Right ventricle myocardium inferior (tissue), 1 donor: ENCODE measurements around the gene ATP2B2. TPM values are rescaled to one million over a fixed set of nuclear protein-coding genes. Genes with fewer than 3 reads are reported as not detected.

ENCODE experiments used
- ATAC-seq: fragments of 200-7000 bp; cut with Tn5 transposase; one replicate; pipeline ENCODE4 v1.9.1; 2020; ENCODE audit warnings: mild to moderate bottlenecking, moderate library complexity
- DNase-seq: peaks from one replicate; pipeline ENCODE4 v3.0.0; 2021; ENCODE audit errors: missing footprints
- intact Hi-C: fragments of 100-400 bp; cut with DNase I; formaldehyde crosslinking; loops from one replicate; pipeline ENCODE4 v1.11.0; 2022
- total RNA-seq: library from RNA; stranded (reverse); fragmentation: NEBNext Ultra II Directional; extraction: Animal tissue kit (Norgen Biotek cat#: 25700); gene quantifications from one replicate; pipeline ENCODE4 v1.2.1, GENCODE V29; 2021
- donor health status: DM: no; HTN: yes; CAD: no; lungs with severe emphysema.

Gene ATP2B2
- total RNA-seq, 1 donor from 2014 or later, result 0.14 TPM

GRCh38 chr3:10515884-10516495 is 10.6 kb upstream of the ATP2B2 start:
- ATAC-seq (no peak), DNase-seq (peak; percentile 60)
- intact Hi-C loops, result no loop called here

- intact Hi-C loops, result no loop called here
- ATAC-seq, result no peak
- peak; percentile 21 for DNase-seq
Observed at GRCh38 chr3:10515396-10515795, 10.0 kb upstream of the ATP2B2 start.

GRCh38 chr3:10514407-10515069 is 9.2 kb upstream of the ATP2B2 start:
- ATAC-seq (no peak), DNase-seq (peak; percentile 46)
- intact Hi-C loops, result no loop called here

DNA sequence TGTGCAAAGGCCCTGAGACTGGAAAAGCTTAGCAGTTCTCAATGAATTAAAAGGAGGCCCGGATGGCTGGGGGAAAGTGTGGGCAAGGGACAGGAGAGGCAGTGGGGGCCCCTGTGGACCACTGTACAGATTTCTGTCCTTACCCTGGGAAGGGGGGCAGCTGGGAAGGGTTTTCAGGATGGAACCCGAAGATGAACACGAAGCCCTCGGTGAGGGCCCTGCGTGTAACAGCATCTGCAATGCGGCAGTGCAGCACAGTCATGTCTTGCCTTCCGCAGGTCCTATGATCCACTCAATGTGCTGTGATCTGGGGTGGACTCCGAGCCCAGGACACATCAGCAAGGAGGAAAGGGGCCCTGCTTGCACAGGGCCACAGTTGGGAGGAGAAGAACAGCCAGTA is 7.9 kb upstream of the ATP2B2 start:
- intact Hi-C loops, result no loop called here
- DNase-seq (peak; percentile 51), ATAC-seq (no peak)

DNA sequence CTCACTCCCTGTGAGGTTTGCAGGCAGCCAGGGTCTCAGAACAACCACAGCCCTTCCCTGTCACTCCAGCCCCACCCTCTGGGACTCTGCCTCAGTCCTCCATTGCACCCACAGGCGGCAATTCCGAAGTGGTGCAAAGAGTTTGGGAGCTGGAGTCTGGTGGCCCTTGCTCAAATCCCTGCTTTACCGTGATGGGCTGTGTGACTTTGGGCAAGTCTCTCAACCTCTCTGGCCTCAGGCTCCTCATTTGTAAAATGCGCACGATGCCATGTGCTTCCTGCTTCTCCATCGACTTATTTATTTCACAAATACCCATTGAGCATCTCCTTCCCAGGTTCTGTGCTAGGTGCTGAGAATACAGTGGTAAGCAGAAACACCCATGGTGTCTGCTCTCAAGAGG is 7.3 kb upstream of the ATP2B2 start:
- DNase-seq (no peak), ATAC-seq (no peak)
- intact Hi-C loops, result no loop called here

DNA sequence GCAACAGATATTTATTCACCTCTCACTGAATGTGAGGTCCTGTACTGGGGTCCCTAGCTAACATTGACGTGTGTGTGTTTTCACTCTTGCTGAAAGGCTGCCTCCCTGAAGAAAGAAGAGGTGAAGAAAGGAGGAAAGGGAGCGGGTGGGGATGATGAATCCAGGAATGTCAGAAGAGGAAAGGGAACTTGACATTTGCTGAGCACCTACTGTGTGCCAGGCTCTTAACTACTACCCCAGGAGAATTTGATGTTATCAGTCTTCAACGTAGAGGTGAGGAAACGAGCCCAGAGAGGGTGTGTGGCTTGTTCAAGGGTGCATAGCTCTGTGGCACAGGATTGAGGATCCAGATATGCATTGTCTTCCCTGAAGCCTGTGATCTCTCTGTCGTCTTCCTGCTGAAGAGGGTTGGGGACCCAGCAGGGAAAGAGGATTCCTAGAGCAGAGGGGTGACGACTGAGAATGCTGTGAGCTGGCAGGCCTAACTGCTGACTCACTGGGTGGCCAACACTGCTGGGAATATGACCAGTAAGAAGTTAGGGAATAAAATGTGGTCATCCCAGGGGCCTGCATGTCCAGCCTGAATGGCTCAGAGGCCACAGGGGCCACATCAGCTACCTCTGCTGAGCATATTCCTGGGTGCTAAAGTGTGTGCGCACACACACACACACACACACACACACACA is 6.6 kb upstream of the ATP2B2 start:
- intact Hi-C loops, result no loop called here
- ATAC-seq (no peak), DNase-seq (no peak)

- DNase-seq (peak; percentile 14), ATAC-seq (no peak)
- intact Hi-C loops, result no loop called here
Observed at GRCh38 chr3:10510743-10511432, 5.5 kb upstream of the ATP2B2 start.

- intact Hi-C loops, result no loop called here
- DNase-seq (peak; percentile 28), ATAC-seq (no peak)
Observed at GRCh38 chr3:10510086-10510742, 4.8 kb upstream of the ATP2B2 start.

GRCh38 chr3:10509325-10509724 is 3.9 kb upstream of the ATP2B2 start:
- intact Hi-C loops, result no loop called here

GRCh38 chr3:10508619-10509260 is 3.4 kb upstream of the ATP2B2 start:
- intact Hi-C loops, result no loop called here
- DNase-seq (no peak), ATAC-seq (no peak)

More at GRCh38 chr3:10509325-10509724, 3.9 kb upstream of the ATP2B2 start:
- DNase-seq (no peak), ATAC-seq (no peak)

DNA sequence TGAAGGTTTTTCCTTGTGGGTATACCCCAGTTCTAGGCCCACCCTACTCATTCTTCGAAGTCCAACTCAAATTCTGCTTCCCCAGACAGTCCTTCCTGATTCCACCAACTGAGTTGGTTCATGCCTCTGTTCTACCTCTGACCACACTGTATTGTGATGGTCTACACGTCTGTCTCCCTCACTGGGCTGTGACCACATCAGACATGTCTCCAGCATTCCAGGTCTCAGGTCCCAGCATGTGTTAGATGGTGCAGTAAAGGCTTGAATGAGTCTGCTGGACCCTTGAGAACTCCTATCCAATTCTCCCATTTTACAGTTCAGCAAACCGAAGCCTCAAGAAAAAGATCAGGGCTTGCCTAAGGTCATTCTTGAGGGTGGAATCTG is 2.8 kb upstream of the ATP2B2 start:
- intact Hi-C loops, result no loop called here
- ATAC-seq (no peak), DNase-seq (no peak)

DNA sequence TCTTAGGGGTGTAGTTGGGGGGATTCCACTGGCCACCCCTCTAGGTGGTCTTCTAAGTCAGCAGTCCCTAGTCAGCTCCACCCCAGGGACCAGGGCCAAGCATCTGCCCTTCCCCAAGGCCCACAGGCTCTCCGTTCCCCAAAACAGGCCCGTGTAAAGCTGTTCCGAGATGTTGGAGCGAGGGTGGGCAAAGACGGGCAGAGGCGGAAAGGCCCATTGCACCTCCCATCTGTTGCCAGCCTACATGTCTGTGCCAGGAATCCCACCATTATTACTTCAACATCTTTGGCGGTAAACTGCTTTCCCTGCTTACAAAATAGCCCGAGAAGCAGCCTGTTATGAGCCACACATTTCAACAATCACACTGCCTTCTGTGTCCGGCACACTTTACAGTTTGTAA is 1.9 kb upstream of the ATP2B2 start:
- intact Hi-C loops, result no loop called here
- ATAC-seq, result no peak

GRCh38 chr3:10506696-10507095 is 1.3 kb upstream of the ATP2B2 start:
- intact Hi-C loops, result no loop called here
- ATAC-seq (no peak), DNase-seq (peak; percentile 49)

More for the DNA sequence above, 1.9 kb upstream of the ATP2B2 start:
- DNase-seq, result no peak

DNA sequence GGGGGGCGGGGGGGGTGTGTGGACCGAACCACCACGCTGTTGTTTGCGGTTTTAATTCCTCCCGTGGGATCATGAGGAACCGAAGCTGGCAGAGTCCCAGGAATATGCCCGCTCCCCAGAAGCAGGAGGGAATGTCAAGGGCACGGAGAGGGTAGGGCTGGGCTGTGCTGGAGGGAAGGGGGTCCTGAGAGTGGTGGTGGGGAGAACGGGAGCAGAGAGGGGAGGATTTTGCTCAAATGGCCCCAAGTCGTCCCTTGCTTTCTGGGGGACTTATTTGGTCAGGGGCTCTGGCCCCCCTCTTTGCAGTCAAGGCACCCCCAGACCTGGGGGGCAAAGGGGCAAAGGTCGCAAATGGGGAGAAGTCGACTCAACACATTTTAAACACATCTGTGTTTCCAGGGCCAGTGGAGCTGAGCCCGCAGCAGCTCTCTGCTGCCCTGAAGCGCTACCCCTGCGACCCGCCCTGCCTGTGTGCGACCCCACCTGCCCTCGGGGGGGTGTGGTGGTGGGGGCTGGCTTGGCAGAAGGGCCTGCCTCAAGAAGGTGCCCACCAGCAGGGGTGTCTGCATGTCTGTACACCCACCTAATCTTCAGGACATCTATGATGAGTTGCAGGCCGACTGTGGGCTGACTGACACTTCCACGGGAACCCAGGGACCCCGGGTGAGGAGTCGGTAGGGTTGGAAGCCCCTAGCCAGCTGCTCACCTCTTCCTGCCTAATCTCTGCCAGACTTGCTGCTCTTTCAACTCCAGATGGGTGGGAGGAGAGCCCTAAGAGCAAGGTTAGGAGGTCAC is 602 bp upstream of the ATP2B2 start:
- ATAC-seq (no peak), DNase-seq (peak; percentile 53)
- intact Hi-C loops, result no loop called here

DNA sequence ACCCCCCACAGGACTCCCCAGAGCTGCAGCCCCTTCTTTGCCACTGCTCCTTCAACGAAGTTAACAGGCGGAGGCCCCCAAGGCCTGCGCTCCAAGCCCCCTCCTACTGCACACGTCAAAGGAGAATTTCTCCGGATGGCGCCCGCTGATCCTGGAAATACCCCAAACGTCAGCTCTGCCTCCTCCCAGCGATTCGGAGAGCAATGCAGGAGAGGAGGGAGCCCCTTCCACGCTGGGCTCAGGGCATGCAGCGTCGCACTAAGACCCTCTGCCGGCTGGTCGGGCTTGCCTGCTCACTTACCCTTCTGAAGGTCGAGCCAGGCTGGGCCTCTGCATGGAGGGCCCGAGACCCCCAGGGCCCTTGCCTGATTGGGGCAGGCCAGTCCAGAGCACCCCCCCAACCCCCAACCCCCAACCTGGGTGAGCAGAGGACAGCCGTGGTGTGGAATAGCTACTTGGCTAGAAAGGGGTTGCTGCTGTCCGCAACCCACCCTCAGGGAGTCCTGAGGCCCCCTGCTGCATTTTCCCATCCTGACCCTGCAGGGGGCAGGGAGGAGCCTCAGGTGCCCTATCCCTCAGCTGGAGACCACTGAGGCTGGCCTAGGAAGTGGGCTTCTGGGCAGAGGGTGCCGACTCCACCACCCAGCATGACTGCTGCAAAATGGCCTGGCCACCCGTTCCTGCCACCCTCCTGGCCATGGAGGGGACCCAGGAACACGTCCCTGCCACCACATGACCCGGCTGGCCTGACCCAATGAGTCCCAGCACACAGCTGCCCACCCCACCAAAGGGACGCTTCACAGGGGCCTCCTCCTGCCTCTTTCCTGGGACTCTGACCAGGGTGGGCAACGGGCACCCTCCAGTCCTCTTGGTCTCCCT is 976 bp downstream of the ATP2B2 start:
- DNase-seq (peak; percentile 44), ATAC-seq (no peak)
- intact Hi-C loops, result no loop called here

- DNase-seq (peak; percentile 25), ATAC-seq (no peak)
- intact Hi-C loops, result no loop called here
Observed at GRCh38 chr3:10503217-10503796, 2.1 kb downstream of the ATP2B2 start.
